ENCODE data around the gene CHST11.

CHST11 gene

GRCh38 chr12:104586351-104586919 is 129.7 kb downstream of the CHST11 start:
- no peak for DNase-seq (ENCODE audit: low read depth)

GRCh38 chr12:104588047-104588920 is 131.5 kb downstream of the CHST11 start:
- DNase-seq (ENCODE audit: low read depth) = no peak

GRCh38 chr12:104588921-104589590 is 132.3 kb downstream of the CHST11 start:
- no peak for DNase-seq (ENCODE audit: low read depth)

DNA sequence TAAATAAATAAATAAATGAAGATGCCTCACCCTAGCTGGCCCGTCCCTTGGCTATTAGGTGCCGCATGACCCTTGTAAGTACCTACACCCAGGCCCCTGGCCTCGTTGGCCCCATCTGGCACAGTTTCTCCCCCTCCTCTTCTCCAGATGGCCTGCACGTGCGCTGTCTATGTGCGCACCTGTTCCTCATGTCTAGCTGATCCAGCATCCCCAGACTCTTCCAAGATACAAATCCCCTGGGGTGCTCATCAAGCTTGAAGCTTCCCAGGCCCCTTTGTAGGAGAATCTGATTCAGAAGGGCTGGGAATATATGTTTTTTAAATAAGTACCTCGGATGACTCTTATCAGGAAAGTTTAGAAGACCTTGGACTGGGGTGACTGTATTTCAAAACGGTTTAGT is 133.3 kb downstream of the CHST11 start:
- no peak for DNase-seq (ENCODE audit: low read depth)

DNA sequence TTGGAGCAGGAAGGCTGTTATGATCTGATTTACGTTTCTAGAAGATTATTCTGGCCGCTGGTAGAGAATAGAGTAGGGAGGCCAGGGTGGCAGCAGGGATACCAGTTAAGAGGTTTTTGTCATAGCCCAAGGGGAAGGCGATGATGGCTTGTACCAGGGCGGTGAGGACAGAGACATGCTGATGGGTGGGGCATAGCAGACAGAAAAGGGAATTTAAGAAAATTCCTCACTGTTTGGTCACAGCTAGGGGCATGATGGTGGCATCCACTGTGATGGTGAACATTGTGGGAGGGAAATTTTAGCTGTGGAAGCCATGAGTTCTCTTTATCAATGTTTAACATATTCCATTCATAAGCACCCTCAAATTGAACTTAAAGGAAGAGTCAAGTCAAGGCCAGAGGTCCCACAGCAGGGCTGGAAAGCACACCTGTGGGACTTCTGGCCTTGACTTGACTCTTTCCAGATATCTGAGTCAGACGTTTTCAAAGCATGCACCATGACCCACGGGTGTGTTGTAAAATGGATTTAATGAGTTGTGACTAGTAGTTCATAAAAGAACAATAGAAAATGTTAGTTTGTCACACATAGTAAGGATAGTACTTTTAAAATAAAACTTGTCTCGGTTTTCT is 134.6 kb downstream of the CHST11 start:
- no peak for DNase-seq (ENCODE audit: low read depth)

DNA sequence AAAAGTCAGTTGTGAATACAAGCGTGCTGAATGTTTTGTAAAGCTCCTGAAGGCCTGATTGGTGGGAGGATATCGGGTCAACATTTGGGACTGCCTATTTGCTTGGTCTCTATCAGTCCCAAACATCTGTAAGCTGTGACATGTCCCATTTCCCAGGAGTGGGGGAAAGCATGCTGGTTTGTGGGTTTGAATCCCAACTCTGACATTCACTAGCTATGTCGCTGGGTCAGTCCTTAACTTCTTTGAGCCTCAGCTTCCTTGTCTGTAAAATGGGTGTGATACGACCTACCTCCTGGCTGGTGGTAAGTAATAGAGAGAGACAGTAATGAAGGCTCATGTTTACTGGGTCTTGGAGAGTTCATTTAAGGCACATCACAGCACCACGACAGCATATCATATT is 136.7 kb downstream of the CHST11 start:
- no peak for DNase-seq (ENCODE audit: low read depth)

DNA sequence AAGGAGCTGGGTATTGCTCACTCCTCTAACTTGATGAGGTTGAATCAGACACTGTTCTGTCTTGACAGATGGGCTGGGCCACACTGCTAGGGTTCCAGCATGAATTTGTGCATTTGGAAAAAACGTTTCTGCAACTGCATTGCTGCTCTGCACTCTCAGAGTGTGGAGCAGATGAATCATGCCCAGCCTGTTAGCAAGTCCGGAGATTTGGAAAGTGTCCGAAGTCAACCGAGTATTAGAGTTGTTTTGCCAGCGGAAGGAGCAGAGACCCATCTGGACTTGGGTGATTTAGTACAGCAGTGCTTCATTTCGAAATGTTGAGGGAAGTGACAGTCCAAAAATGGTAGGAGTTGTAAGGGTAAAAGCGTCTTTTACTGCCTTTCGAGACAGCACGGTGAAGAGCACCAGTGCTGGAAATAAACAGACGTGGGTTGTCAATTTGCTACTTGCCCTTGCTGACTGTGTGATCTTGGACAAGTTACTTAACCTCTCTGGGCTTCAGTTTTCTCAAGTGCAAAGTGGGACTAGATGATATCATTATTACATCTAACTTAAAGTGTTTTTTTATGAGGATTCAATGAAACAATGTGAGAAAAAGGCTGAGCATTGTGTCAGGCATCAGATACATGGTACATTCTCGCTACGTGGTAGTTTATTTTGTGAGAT is 139.5 kb downstream of the CHST11 start:
- DNase-seq (ENCODE audit: low read depth) = no peak

- DNase-seq (ENCODE audit: low read depth) = no peak
Observed at GRCh38 chr12:104596898-104597843, 140.4 kb downstream of the CHST11 start.

DNA sequence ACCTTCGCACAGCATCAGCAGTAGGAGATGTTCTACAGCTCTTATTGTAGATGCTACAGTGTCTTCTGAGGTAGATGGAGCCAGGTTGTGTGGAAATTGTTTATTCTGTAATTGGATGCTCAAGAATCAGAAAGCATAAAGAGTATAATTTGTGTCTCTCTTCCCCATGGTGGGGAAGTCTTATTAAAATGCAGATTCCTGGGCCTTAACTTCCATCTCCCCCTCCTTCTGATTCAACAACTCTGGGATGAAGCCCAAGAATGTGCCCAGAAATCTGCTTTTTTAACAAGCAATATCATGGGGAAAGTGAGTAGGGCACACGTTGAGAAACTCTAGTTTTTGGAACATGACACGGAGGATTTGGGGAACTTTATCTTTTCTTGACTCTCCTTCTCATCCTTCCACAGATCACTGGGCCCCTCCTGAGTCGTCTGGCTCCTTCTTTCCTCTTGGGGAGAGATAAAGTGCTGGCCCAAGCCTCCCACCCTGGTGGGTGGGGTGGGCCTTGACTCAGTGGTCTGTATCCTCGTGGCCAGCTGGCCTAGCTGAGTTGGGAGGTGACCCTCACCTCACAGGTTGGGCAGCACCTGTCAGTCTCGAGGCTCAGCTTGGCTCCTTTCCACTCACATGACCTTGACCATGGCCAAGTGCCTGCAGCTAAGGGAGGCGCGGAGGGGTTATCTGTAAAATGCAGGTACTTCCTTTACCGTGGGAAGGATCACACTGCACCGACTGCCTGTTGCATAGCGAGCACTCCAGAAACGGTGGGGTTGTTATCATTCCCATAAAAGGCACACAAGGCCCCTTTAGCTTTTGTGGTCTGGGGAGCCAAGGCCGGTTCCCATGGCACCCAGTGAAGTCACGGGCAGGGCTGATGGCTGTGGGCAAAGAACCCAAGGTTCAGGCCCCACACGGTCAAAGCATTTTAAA is 141.9 kb downstream of the CHST11 start:
- DNase-seq (ENCODE audit: low read depth) = no peak

- DNase-seq (ENCODE audit: low read depth) = no peak
Observed at GRCh38 chr12:104599272-104600035, 142.7 kb downstream of the CHST11 start.

DNA sequence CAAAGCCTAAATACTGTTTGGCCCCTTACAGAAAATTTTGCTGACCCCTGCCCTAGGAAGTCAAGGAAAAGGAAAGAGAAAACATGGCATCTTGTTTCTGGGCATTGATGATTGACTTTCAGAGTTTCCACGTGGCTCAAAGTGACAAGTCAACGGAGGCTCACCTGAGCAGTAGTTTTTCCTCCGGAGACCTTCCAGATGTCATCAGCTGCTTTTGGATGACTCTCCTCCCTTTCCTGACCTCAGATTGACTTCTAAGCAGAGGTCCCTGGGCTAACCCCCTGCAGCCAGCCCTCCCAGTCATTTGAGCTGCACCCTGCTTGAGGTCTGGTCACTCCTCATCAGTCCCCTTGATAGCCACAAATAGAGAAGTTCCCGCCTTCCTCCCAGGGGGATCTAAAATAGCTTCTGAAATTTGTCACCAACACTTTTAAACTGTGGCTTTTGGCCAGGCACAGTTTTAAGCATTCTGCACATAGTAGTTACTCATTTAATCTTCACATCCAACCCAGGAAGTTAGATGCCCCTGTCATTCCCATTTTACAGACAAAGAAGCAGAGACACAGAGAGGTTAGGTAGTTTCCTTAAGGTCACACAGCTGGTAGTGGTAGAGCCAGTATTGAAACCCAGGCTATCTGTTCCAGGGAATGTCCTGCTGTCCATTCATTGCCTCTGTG is 143.4 kb downstream of the CHST11 start:
- DNase-seq (ENCODE audit: low read depth) = no peak

- DNase-seq (ENCODE audit: low read depth) = no peak
Observed at GRCh38 chr12:104600790-104601739, 144.3 kb downstream of the CHST11 start.

DNA sequence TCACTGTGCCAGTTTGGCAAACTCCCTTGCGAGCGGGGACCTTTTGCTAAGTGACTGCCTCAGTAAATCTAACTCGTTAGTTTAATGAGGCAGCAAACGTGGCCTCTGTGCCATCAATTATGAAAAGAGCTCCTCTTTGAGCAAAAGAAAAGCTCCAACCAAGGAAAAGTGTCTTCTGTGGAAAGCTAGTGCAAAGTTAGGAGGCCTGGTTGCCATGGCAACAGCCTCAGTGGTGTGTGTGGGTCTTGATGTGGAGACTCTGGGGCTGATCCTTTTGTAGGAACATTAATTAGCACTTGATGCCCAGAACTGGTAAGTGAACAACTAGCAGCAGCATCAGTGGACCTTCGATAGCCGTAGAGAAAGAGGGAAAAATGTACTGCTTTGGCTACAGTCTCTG is 145.7 kb downstream of the CHST11 start:
- no peak for DNase-seq (ENCODE audit: low read depth)

- DNase-seq (ENCODE audit: low read depth) = no peak
Observed at GRCh38 chr12:104602896-104603295, 146.1 kb downstream of the CHST11 start.

DNA sequence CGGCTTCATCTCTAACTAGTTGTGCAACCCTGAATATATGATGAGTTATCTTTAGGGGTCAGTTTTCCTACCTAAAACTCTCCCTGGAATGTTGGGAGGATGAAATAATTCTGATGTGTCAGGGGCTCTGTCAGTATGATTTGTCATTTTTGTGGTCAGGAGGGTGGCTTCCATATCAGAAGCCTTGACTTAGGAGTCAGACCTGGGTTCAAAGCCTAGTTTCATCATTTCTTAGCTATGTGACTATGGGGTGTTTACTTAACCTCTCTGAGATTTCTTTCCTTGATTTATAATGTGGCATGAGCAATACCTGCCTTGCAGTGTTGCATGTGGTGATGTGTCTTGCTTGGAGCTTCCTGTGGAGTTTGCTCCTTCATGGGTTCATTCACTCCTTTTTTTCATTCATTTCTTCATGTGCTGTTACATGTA is 146.8 kb downstream of the CHST11 start:
- DNase-seq (ENCODE audit: low read depth) = no peak

- peak; percentile 18 for DNase-seq (ENCODE audit: low read depth)
Observed at GRCh38 chr12:104604070-104604994, 147.6 kb downstream of the CHST11 start.
